Type B pancreatic cell (in vitro differentiated cells): Measurements from ENCODE around the gene MT1E. TPM values are rescaled to one million over a fixed set of nuclear protein-coding genes. Genes with fewer than 3 reads are reported as not detected.
"Not testable (repeated sequence)": the region's sequence is repeated elsewhere in the genome, so short reads cannot be mapped to it uniquely, and the experiment has no call there.

ENCODE experiments used
- DNase-seq: peaks from one replicate; pipeline ENCODE4 v3.0.0; 2021; ENCODE audit warnings: mixed read lengths; ENCODE audit not compliant: unreplicated experiment; ENCODE audit errors: extremely low spot score
- H3K27ac Mint-ChIP-seq: 2 replicates; pipeline ENCODE4 v1.8.0; 2021; ENCODE audit warnings: mild to moderate bottlenecking, mixed read lengths
- H3K27me3 Mint-ChIP-seq: 2 replicates; pipeline ENCODE4 v1.8.0; 2021; ENCODE audit warnings: mixed read lengths
- H3K36me3 Mint-ChIP-seq: 2 replicates; pipeline ENCODE4 v1.8.0; 2021; ENCODE audit warnings: mixed read lengths
- H3K4me1 Mint-ChIP-seq: one replicate; pipeline ENCODE4 v1.8.0; 2021; ENCODE audit warnings: mixed read lengths; ENCODE audit not compliant: unreplicated experiment
- H3K4me3 Mint-ChIP-seq: 2 replicates; pipeline ENCODE4 v1.8.0; 2021; ENCODE audit warnings: mild to moderate bottlenecking, mixed read lengths
- H3K9me3 Mint-ChIP-seq: 2 replicates; pipeline ENCODE4 v1.8.0; 2021; ENCODE audit warnings: mixed read lengths
- total RNA-seq: library from RNA; stranded (reverse); gene quantifications from 2 replicates; pipeline ENCODE4 v1.2.1, GENCODE V29; 2021; ENCODE audit warnings: low replicate concordance
- TF ChIP-seq, protein P1 (sequence below): fragments of 200-600 bp; sonication (generic); conservative IDR thresholded peaks from 2 replicates; pipeline ENCODE4 v1.5.0; 2021; ENCODE audit warnings: antibody characterized with exemption, mild to moderate bottlenecking

MT1E gene
- total RNA-seq, 1 donor from 2014 or later, result 7.8 TPM

DNA sequence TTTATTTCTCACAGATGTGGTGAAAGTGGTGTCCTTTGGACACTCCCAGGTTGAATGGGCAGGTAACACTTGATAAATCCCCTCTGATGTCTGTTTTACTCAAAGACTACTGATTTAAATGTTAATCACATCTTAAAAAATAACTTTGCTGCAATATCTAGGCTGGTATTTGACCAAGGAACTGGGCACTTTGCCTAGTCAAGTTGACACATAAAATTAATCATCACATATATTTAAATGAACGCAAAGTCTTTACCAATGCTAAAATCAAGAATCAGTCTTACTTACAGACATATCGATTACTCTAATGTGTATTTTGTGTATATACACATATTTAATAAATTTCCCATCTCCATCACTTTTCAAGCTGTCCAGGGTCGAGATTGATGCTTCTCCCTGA is 10.2 kb upstream of the MT1E start:
- no peak for DNase-seq
- no peak overlapping the region for H3K4me3 Mint-ChIP-seq
- TF ChIP-seq, protein P1, sequence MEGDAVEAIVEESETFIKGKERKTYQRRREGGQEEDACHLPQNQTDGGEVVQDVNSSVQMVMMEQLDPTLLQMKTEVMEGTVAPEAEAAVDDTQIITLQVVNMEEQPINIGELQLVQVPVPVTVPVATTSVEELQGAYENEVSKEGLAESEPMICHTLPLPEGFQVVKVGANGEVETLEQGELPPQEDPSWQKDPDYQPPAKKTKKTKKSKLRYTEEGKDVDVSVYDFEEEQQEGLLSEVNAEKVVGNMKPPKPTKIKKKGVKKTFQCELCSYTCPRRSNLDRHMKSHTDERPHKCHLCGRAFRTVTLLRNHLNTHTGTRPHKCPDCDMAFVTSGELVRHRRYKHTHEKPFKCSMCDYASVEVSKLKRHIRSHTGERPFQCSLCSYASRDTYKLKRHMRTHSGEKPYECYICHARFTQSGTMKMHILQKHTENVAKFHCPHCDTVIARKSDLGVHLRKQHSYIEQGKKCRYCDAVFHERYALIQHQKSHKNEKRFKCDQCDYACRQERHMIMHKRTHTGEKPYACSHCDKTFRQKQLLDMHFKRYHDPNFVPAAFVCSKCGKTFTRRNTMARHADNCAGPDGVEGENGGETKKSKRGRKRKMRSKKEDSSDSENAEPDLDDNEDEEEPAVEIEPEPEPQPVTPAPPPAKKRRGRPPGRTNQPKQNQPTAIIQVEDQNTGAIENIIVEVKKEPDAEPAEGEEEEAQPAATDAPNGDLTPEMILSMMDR, result no peak
- H3K4me1 Mint-ChIP-seq, result peaks cover 11% of the 10 kb centered on the region
- no peaks in the 10 kb centered on the region for H3K9me3 Mint-ChIP-seq
- no peak overlapping the region for H3K27ac Mint-ChIP-seq
- H3K36me3 Mint-ChIP-seq, result no peaks in the 10 kb centered on the region
- H3K27me3 Mint-ChIP-seq, result peaks cover 77% of the 10 kb centered on the region

DNA sequence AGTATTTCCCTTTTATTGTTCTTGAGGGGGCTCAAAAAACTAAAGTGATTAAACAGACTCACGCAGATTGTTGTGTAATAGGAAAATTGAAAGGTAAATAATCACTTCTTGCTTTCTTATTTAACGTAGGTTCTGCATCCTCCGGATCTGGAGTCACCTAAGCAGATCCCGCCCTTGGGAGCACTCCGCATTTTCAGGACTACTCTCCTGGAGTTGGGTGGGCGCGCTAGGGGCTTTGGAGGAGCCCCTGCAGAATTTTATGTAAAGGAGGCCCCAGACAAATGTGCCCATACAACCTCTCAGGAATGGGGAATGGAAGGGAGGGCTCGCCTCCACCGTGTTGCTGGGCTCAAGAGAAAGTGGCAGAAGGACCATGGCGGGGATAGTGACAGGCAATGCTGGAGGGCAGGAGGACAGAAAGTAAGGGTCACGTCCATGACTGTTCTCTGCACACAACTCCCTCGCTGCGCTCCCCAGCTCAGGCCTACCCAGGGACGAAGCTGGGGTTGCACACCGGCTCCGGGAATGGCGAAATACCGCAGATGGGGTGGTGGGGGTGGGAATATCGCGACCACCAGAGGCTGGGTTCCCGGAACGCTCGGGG is 8.9 kb upstream of the MT1E start:
- DNase-seq, result no peak
- TF ChIP-seq, protein P1, result no peak
- H3K36me3 Mint-ChIP-seq, result no peaks in the 10 kb centered on the region
- peaks cover 80% of the 10 kb centered on the region for H3K27me3 Mint-ChIP-seq
- no peaks in the 10 kb centered on the region for H3K4me1 Mint-ChIP-seq
- H3K27ac Mint-ChIP-seq, result no peak overlapping the region
- peak overlapping the region; percentile 66 for H3K4me3 Mint-ChIP-seq
- no peaks in the 10 kb centered on the region for H3K9me3 Mint-ChIP-seq

DNA sequence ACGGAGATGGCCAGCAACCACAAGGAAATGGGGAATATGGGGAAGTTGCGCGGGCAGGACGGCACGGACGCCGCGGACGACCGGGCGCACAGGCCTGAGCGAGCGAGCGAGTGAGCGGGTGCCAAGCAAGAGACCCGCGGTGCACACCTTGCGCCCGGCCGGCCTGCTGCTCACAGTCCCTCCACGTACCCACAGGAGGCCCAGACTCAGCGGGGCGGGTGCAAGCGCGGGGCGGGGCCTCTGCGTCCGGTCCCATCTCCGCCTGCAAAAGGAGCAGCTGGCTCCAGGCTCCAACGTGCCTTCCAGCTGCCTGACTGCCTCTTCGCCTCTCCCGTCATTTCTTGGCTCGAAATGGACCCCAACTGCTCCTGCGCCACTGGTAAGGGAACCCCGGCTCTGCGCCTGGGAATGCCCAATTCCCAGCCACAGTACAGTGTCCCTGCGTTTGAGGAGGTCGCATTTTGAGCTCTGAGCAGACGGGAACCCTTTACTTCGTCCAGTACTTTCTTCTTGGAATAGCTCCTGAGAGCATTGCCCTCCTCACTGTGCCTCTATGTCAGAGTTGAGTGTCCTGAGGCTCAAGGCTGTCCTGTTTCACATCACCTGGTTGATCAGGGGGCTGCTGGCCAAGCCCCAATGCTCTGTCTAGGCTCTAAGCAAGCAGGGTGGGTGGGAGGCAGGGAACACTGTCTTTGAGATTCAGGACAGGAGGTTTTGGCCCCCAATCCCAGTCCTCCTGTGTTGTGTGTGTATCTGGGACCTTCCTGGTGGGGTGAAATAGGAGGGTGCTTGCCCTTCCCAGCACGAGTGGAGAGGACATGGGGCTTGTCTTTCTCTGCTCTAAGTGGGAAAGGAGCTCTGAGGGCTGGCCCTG is 8.1 kb upstream of the MT1E start:
- H3K4me3 Mint-ChIP-seq, result peak overlapping the region; percentile 82
- no peaks in the 10 kb centered on the region for H3K36me3 Mint-ChIP-seq
- peaks cover 86% of the 10 kb centered on the region for H3K27me3 Mint-ChIP-seq
- H3K4me1 Mint-ChIP-seq, result no peaks in the 10 kb centered on the region
- no peak for DNase-seq
- H3K9me3 Mint-ChIP-seq, result no peaks in the 10 kb centered on the region
- H3K27ac Mint-ChIP-seq, result no peak overlapping the region
- TF ChIP-seq, protein P1, result no peak

DNA sequence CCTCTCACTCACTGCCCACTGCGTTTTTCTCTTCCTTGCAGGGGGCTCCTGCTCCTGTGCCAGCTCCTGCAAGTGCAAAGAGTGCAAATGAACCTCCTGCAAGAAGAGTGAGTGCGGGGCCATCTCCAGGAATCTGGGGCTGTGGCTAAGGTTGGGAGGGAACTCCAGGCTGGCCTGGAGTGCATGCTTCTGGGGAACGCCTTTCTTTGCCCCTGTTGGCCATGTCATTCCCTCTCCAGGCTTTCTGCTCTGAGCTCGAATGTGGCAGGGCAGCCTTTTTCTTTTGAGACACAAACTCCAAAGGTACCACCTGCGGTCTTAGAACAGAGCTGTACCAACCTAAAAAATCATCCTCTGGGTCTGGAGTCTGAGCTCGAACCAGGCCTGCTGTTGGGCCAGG is 7.4 kb upstream of the MT1E start:
- no peak for DNase-seq
- H3K4me3 Mint-ChIP-seq, result peak overlapping the region; percentile 82

DNA sequence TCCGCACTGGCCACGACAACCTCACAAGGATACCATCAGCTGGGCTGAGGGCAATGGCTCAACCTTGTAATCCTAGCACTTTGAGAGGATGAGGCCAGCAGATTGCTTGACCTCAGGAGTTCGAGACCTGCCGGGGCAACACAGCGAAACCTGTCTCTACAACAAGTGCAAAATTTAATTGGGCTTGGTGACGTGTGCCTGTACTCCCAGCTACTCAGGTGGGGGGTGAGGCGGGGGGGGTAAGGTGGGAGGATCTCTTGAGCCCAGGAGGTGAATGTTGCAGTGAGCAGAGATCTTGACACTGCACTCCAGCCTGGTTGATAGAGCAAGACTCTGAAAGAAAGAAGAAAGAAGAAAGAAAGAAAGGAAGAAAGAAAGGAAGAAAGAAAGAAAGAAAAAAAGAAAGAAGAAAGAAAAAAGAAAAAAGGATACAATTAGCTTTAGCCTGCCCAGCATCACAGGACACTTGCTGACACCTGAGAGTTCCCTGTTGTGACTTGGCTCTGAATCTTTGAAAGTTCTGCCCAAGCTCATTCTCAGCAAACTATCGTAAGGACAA is 5.2 kb upstream of the MT1E start:
- Mint-ChIP-seq H3K4me3 (no peak overlapping the region), H3K9me3 (peaks cover 8% of the 10 kb centered on the region), H3K36me3 (peaks cover 6% of the 10 kb centered on the region), H3K4me1 (no peaks in the 10 kb centered on the region), H3K27me3 (peaks cover 90% of the 10 kb centered on the region), H3K27ac (no peak overlapping the region)
- no peak for DNase-seq
- TF ChIP-seq, protein P1, result no peak

More for the DNA sequence above, 7.4 kb upstream of the MT1E start:
- TF ChIP-seq, protein P1, result no peak
- H3K27ac Mint-ChIP-seq, result no peak overlapping the region
- H3K27me3 Mint-ChIP-seq, result peaks cover 91% of the 10 kb centered on the region
- H3K4me1 Mint-ChIP-seq, result no peaks in the 10 kb centered on the region
- peaks cover 5% of the 10 kb centered on the region for H3K9me3 Mint-ChIP-seq
- peaks cover under 1% of the 10 kb centered on the region for H3K36me3 Mint-ChIP-seq

DNA sequence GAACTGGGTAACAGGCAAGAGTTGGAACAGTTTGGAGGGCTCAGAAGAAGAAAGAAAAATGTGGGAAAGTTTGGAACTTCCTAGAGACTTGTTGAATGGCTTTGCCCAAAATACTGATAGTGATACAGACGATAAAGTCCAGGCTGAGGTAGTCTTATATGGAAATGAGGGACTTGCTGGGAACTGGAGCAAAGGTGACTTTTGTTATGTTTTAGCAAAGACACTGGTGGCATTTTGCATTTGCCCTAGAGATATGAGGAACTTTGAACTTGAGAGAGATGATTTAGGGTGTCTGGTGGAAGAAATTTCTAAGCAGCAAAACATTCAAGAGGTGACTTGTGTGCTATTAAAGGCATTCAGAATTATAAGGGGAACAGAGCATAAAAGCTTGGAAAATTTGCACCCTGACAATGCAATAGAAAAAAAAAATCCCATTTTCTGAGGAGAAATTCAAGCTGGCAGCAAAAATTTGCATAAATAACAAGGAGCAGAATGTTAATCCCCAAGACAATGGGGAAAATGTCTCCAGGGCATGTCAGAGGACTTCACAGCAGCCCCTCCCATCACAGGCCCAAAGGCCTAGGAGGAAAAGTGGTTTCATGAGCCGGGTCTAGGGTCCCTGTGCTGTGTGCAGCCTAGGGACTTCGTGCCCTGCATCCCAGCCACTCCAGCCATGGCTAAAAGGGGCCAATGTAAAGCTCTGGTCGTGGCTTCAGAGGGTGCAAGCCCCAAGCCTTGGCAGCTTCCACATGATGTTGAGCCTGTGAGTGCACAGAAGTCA is 3.7 kb upstream of the MT1E start:
- not testable (repeated sequence) for H3K27ac Mint-ChIP-seq, H3K9me3 Mint-ChIP-seq, H3K36me3 Mint-ChIP-seq, H3K4me3 Mint-ChIP-seq, DNase-seq, H3K4me1 Mint-ChIP-seq
- peaks cover 93% of the 10 kb centered on the region for H3K27me3 Mint-ChIP-seq

DNA sequence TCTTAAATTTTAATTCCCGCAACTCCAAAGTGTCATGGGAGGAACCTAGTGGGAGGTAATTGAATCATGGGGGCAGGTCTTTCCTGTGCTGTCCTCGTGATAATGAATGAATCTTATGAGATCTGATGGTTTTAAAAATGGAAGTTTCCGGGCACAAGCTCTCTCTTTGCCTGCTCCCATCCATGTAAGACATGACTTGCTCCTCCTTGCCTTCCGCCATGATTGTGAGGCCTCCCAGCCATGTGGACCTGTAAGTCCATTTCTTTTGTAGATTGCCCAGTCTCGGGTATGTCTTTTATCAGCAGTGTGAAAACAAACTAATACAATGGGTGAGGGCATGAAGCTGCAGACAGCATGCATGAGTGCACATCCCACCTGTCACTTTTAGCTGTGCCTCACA is 2.4 kb upstream of the MT1E start:
- not testable (repeated sequence) for H3K4me1 Mint-ChIP-seq

More for the DNA sequence above, 2.4 kb upstream of the MT1E start:
- H3K9me3 Mint-ChIP-seq, H3K4me3 Mint-ChIP-seq, DNase-seq, H3K27ac Mint-ChIP-seq, H3K36me3 Mint-ChIP-seq: not testable (repeated sequence)
- H3K27me3 Mint-ChIP-seq, result peaks cover 86% of the 10 kb centered on the region
